NCI-H1417 (cell line): ENCODE results near the gene MALAT1.
"Not testable (repeated sequence)": the region's sequence is repeated elsewhere in the genome, so short reads cannot be mapped to it uniquely, and the experiment has no call there.

Experiments
- DNase-seq, 3 experiments: peaks; one replicate each; lab custom pipeline; 2025; lab: John Stamatoyannopoulos, UW

MALAT1 gene

GRCh38 chr11:65521777-65522521 lies 23.1 kb downstream of the MALAT1 start:
- DNase-seq = not testable (repeated sequence)

- not testable (repeated sequence) for DNase-seq
These were observed 24.1 kb downstream of the MALAT1 start for GRCh38 chr11:65522718-65523630.

GRCh38 chr11:65523631-65523968 lies 24.8 kb downstream of the MALAT1 start:
- not testable (repeated sequence) for DNase-seq

- peak in 1 of 3 experiments; percentile 81 for DNase-seq
These were observed 25.3 kb downstream of the MALAT1 start for GRCh38 chr11:65524014-65524740.

GRCh38 chr11:65524741-65525545 lies 26.1 kb downstream of the MALAT1 start, which contains the start of gene SCYL1:
Gene SCYL1 (plus strand): TSS chr11:65525083. CDS start chr11:65525154, 71 bp downstream.
- peak; percentile 78 to 86 (median 84) for DNase-seq

GRCh38 chr11:65525546-65526480 lies 27.0 kb downstream of the MALAT1 start:
- no peak for DNase-seq

- DNase-seq = no peak
These were observed 27.9 kb downstream of the MALAT1 start for GRCh38 chr11:65526744-65527143.

- no peak for DNase-seq
These were observed 30.0 kb downstream of the MALAT1 start for GRCh38 chr11:65528819-65529350.

- DNase-seq = no peak
These were observed 30.8 kb downstream of the MALAT1 start for GRCh38 chr11:65529475-65530156.

- no peak for DNase-seq
These were observed 31.3 kb downstream of the MALAT1 start for GRCh38 chr11:65530157-65530496.

GRCh38 chr11:65532388-65533064 lies 33.7 kb downstream of the MALAT1 start:
- DNase-seq = no peak

- no peak for DNase-seq
These were observed 36.3 kb downstream of the MALAT1 start for GRCh38 chr11:65535102-65535501.

GRCh38 chr11:65536412-65537295 lies 37.8 kb downstream of the MALAT1 start:
- DNase-seq = no peak

- no peak for DNase-seq
These were observed 38.4 kb downstream of the MALAT1 start for GRCh38 chr11:65537296-65537597.

- DNase-seq = no peak
These were observed 38.9 kb downstream of the MALAT1 start for GRCh38 chr11:65537620-65538231.

- DNase-seq = no peak
These were observed 39.5 kb downstream of the MALAT1 start for GRCh38 chr11:65538232-65538914.
